ENCODE data around the gene STAT3. TPM values are rescaled to one million over a fixed set of nuclear protein-coding genes. Genes with fewer than 3 reads are reported as not detected.

The STAT3 gene
- polyA plus RNA-seq, 2 of the 4 experiments (the other 2 are of a cell fraction) = 72.8 to 97.8 TPM

- Histone ChIP-seq H3K4me1 (peaks cover 70% of the 10 kb centered on the region), H3K27ac (peak overlapping the region; percentile 79 to 84), H3K4me2 (peak overlapping the region; percentile 86), H3K4me3 (peak overlapping the region; percentile 5; the same call in 1 of the 3 replicates), H3K9me3 (no peaks in the 10 kb centered on the region)
- peak; percentile 91 for FAIRE-seq
- ChIA-PET POLR2A (interaction anchor here (0.7 to 2.1 kb wide), 10 partner anchors 11 to 127 kb away, joined by 3 to 56 read pairs (median 6); partner anchors contain the start of genes CAVIN1, NAGLU and STAT3), CTCF (interaction anchor here (0.6 to 33.2 kb wide), 16 partner anchors 12 to 188 kb away, joined by 3 to 1360 read pairs (median 6); partner anchors contain the start of genes CAVIN1 and STAT3)
- peak; percentile 78 to 82 for ATAC-seq
- TF ChIP-seq EP300 (IDR thresholded peaks at IDR 0.05) (no peak), FOSL2 (IDR thresholded peaks at IDR 0.05) (peak; percentile 41; the same call in 1 of the 2 replicates), FOSL2 (CRISPR knock-in tag; IDR thresholded peaks at IDR 0.05) (peak; percentile 88), RAD21 (conservative IDR thresholded peaks at IDR 0.05 in 1 of 2, IDR thresholded peaks at IDR 0.05 in 1 of 2) (peak in 1 of 2 experiments; percentile 17; a peak in 1 of 5 replicates), JUN (IDR thresholded peaks at IDR 0.05) (peak in 1 of 2 experiments; percentile 43; a peak in 2 of 5 replicates), POLR2AphosphoS2 (conservative IDR thresholded peaks at IDR 0.05; ENCODE audit: low read length) (0 out of 2 replicates have a peak, but pooled peaks have one; percentile 35), CEBPB (IDR thresholded peaks at IDR 0.05) (peak in 1 of 2 experiments; percentile 74; a peak in 2 of 4 replicates), HOXB5 (CRISPR knock-in tag; IDR thresholded peaks at IDR 0.05) (no peak), POLR2A (IDR thresholded peaks at IDR 0.05; ENCODE audit: low read length) (no peak)
- WGBS (ENCODE audit: missing lambda C conversion rate) = under 1% methylated on average over 5 of the region's 5 CpGs
- DNase-seq (ENCODE audit: low read depth in 1 of 2, low spot score in 1 of 2) = peak; percentile 89 to 99
Measured at GRCh38 chr17:42409523-42410318, 21.5 kb upstream of the STAT3 start.

- ATAC-seq = no peak
- FAIRE-seq = no peak
- no peaks in the 10 kb centered on the region for H3K9me3 ChIP-seq
- DNase-seq (ENCODE audit: low read depth in 1 of 2, low spot score in 1 of 2) = no peak
- peak overlapping the region; percentile 20 to 84 for H3K27ac ChIP-seq
- peak overlapping the region; percentile 41 for H3K4me2 ChIP-seq
- peaks cover 73% of the 10 kb centered on the region for H3K4me1 ChIP-seq
- no peak overlapping the region for H3K4me3 ChIP-seq
- ChIA-PET CTCF (interaction anchor here (1.1 to 33.2 kb wide), 10 partner anchors 13 to 186 kb away, joined by 3 to 1360 read pairs (median 52); partner anchors contain the start of genes CAVIN1 and STAT3), POLR2A (interaction anchor here (0.7 to 1.8 kb wide), 5 partner anchors 15 to 1537 kb away, joined by 3 to 24 read pairs (median 3); partner anchors contain the start of genes CAVIN1, NAGLU and STAT3)
- no peak for TF ChIP-seq PBX3 (IDR thresholded peaks at IDR 0.05)
- TF ChIP-seq CHD2 (IDR thresholded peaks at IDR 0.05; ENCODE audit: low read length, partially characterized antibody) = no peak
- no peak for TF ChIP-seq MAZ (IDR thresholded peaks at IDR 0.05; ENCODE audit: borderline replicate concordance, low read depth, low read length)
- no peak for TF ChIP-seq GATA3 (IDR thresholded peaks at IDR 0.05; ENCODE audit: borderline replicate concordance)
- no peak for TF ChIP-seq EHF (CRISPR knock-in tag; IDR thresholded peaks at IDR 0.05)
- no peak for TF ChIP-seq BCL3 (IDR thresholded peaks at IDR 0.05)
- no peak for TF ChIP-seq HOXB5 (CRISPR knock-in tag; IDR thresholded peaks at IDR 0.05)
- no peak for TF ChIP-seq TFCP2L1 (CRISPR knock-in tag; IDR thresholded peaks at IDR 0.05)
- no peak for TF ChIP-seq RAD21 (conservative IDR thresholded peaks at IDR 0.05 in 1 of 2, IDR thresholded peaks at IDR 0.05 in 1 of 2)
- TF ChIP-seq MYC (IDR thresholded peaks at IDR 0.05; ENCODE audit: borderline replicate concordance, low read length) = no peak
- TF ChIP-seq RCOR1 (IDR thresholded peaks at IDR 0.05; ENCODE audit: low read depth, low read length) = no peak
- 100% methylated on average over 2 of the region's 2 CpGs for WGBS (ENCODE audit: missing lambda C conversion rate)
Measured at GRCh38 chr17:42408061-42408460, 19.8 kb upstream of the STAT3 start.

- DNase-seq (ENCODE audit: low read depth in 1 of 2, low spot score in 1 of 2) = peak; percentile 89 to 96
- Histone ChIP-seq H3K4me1 (peaks cover 80% of the 10 kb centered on the region), H3K4me2 (peak overlapping the region; percentile 41), H3K9me3 (no peaks in the 10 kb centered on the region), H3K27ac (peak overlapping the region; percentile 20 to 84; a peak in 4 of 6 replicates), H3K4me3 (no peak overlapping the region)
- ChIA-PET POLR2A (interaction anchor here (0.6 to 1.8 kb wide), 7 partner anchors 15 to 129 kb away, joined by 3 to 24 read pairs (median 4); partner anchors contain the start of genes CAVIN1, NAGLU and STAT3), CTCF (interaction anchor here (0.9 to 33.2 kb wide), 25 partner anchors 13 to 212 kb away, joined by 3 to 1360 read pairs (median 10); partner anchors contain the start of genes CAVIN1 and STAT3)
- ATAC-seq = peak; percentile 79 to 80
- TF ChIP-seq SREBF2 (IDR thresholded peaks at IDR 0.05) (no peak), MYC (IDR thresholded peaks at IDR 0.05; ENCODE audit: borderline replicate concordance, low read length) (no peak), JUN (IDR thresholded peaks at IDR 0.05) (peak in 1 of 2 experiments; percentile 8; a peak in 1 of 5 replicates), FOXS1 (CRISPR knock-in tag; IDR thresholded peaks at IDR 0.05) (no peak), PBX3 (IDR thresholded peaks at IDR 0.05) (no peak), CEBPB (IDR thresholded peaks at IDR 0.05) (peak in 1 of 2 experiments; percentile 82; a peak in 2 of 4 replicates), HMGXB4 (CRISPR knock-in tag; IDR thresholded peaks at IDR 0.05; ENCODE audit: borderline replicate concordance) (no peak), CTCF (IDR thresholded peaks at IDR 0.05) (no peak)
- 25% methylated on average over 2 of the region's 2 CpGs for WGBS (ENCODE audit: missing lambda C conversion rate)
- peak; percentile 98 for FAIRE-seq
Measured at GRCh38 chr17:42407289-42407836, 19.1 kb upstream of the STAT3 start.
